Erythroblast (primary cell): ENCODE results near the gene C18orf32.

Source experiments
- GATA1 ChIP-seq: IDR thresholded peaks from 2 replicates; pipeline ENCODE4 v1.6.1; 2011; ENCODE audit warnings: low read depth, mild to moderate bottlenecking, control low read depth, low read length, moderate library complexity
- POLR2A ChIP-seq: IDR thresholded peaks from 2 replicates; pipeline ENCODE4 v1.6.1; 2011; ENCODE audit warnings: mild to moderate bottlenecking, low read length

DNA sequence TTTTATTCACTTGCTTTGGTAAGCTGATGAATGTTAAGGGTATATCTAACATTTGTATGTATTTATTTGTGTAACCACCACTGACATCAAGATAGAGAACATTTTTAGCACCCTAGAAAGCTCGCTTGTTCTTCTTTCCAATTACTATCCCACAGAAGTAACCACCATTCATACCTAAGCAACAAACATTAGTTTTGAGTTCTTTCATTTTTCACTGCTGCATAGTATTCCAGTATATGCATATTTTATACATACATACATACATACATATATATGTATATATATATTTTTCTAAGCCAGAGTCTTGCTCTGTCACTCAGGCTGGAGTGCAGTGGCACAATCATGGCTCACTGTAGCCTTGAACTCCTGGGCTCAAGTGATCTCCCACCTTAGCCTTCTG is 15.5 kb downstream of the C18orf32 start:
- no peak for TF ChIP-seq POLR2A
- no peak for TF ChIP-seq GATA1
